ENCODE measurements around the gene CSF3R.

The CSF3R gene

GRCh38 chr1:36455386-36455785 is 27.3 kb downstream of the CSF3R start:
- no peak for DNase-seq

- DNase-seq, result no peak
Observed at GRCh38 chr1:36453600-36454388, 28.9 kb downstream of the CSF3R start.

GRCh38 chr1:36453051-36453450 is 29.7 kb downstream of the CSF3R start:
- no peak for DNase-seq

- DNase-seq, result no peak
Observed at GRCh38 chr1:36450919-36451305, 31.8 kb downstream of the CSF3R start.

GRCh38 chr1:36450270-36450918 is 32.3 kb downstream of the CSF3R start, which contains the start of gene OSCP1:
Gene OSCP1, minus strand, starts transcription at chr1:36450451. Its CDS starts 82 bp downstream, at chr1:36450369.
- DNase-seq, result peak; percentile 95

GRCh38 chr1:36448530-36449056 is 34.1 kb downstream of the CSF3R start:
- no peak for DNase-seq

GRCh38 chr1:36447450-36447849 is 35.3 kb downstream of the CSF3R start:
- DNase-seq, result no peak

GRCh38 chr1:36446746-36447145 is 36.0 kb downstream of the CSF3R start:
- DNase-seq, result no peak

GRCh38 chr1:36446271-36446670 is 36.4 kb downstream of the CSF3R start:
- DNase-seq, result no peak

- DNase-seq, result no peak
Observed at GRCh38 chr1:36443297-36443696, 39.4 kb downstream of the CSF3R start.

- no peak for DNase-seq
Observed at GRCh38 chr1:36442337-36442736, 40.4 kb downstream of the CSF3R start.

- no peak for DNase-seq
Observed at GRCh38 chr1:36440646-36441045, 42.1 kb downstream of the CSF3R start.

GRCh38 chr1:36440044-36440443 is 42.7 kb downstream of the CSF3R start:
- no peak for DNase-seq

- no peak for DNase-seq
Observed at GRCh38 chr1:36438715-36439114, 44.0 kb downstream of the CSF3R start.

- DNase-seq, result no peak
Observed at GRCh38 chr1:36436821-36437220, 45.9 kb downstream of the CSF3R start.

- no peak for DNase-seq
Observed at GRCh38 chr1:36433102-36433501, 49.6 kb downstream of the CSF3R start.

GRCh38 chr1:36432616-36433015 is 50.1 kb downstream of the CSF3R start:
- DNase-seq, result no peak

GRCh38 chr1:36425791-36426190 is 56.9 kb downstream of the CSF3R start:
- DNase-seq, result no peak

- DNase-seq, result no peak
Observed at GRCh38 chr1:36421649-36422048, 61.1 kb downstream of the CSF3R start.

- peak; percentile 68 for DNase-seq
Observed at GRCh38 chr1:36420836-36421317, 61.8 kb downstream of the CSF3R start.

GRCh38 chr1:36420409-36420808 is 62.3 kb downstream of the CSF3R start:
- no peak for DNase-seq

- DNase-seq, result no peak
Observed at GRCh38 chr1:36419569-36419968, 63.1 kb downstream of the CSF3R start.

- no peak for DNase-seq
Observed at GRCh38 chr1:36419140-36419539, 63.6 kb downstream of the CSF3R start.

- DNase-seq, result no peak
Observed at GRCh38 chr1:36417931-36418330, 64.8 kb downstream of the CSF3R start.

All from NCI-H1092 (cell line).